Kidney (tissue), 14 donors: ENCODE results near the gene UBXN10. TPM values are rescaled to one million over a fixed set of nuclear protein-coding genes. Genes with fewer than 3 reads are reported as not detected.

Experiments used
- DNase-seq, 5 donors: peaks; one replicate each; pipeline ENCODE4 v3.0.0-alpha.2; 2013 to 2020
- FAIRE-seq: peaks from 2 replicates; lab custom pipeline; 2012; peaks lifted over from hg19 to GRCh38; lab: Jason Lieb, UNC
- H3K27ac ChIP-seq, 2 donors: one replicate each; pipeline ENCODE4 v1.7.0; 2013; ENCODE audit warnings: low read depth in 2 of 2, low read length in 2 of 2, inconsistent platforms in 1 of 2
- H3K27me3 ChIP-seq: one replicate; pipeline ENCODE4 v1.7.1; 2013; ENCODE audit warnings: low read length, inconsistent platforms; ENCODE audit not compliant: control insufficient read depth, insufficient read depth
- H3K36me3 ChIP-seq, 3 donors: one replicate each; pipeline versions ENCODE4 v1.7.0 to v1.7.1; 2013; ENCODE audit warnings: low read length in 3 of 3, control low read depth in 1 of 3, inconsistent platforms in 1 of 3; ENCODE audit not compliant: insufficient read depth in 3 of 3, control insufficient read depth in 2 of 3
- H3K4me1 ChIP-seq, 3 donors: one replicate each; pipeline versions ENCODE4 v1.7.0 to v1.7.1; 2013; ENCODE audit warnings: low read length in 3 of 3, inconsistent platforms in 1 of 3, low read depth in 1 of 3; ENCODE audit not compliant: control insufficient read depth in 2 of 3, insufficient read depth in 2 of 3
- H3K4me3 ChIP-seq, 3 donors: one replicate each; pipeline versions ENCODE4 v1.7.0 to v1.8.1; 2013; ENCODE audit warnings: low read length in 3 of 3, control low read depth in 1 of 3, inconsistent platforms in 1 of 3
- H3K9ac ChIP-seq, 3 donors: one replicate each; pipeline versions ENCODE4 v1.7.0 to v1.7.1; 2013; ENCODE audit warnings: low read length in 3 of 3, control low read depth in 1 of 3, inconsistent platforms in 1 of 3
- H3K9me3 ChIP-seq, 3 donors: one replicate each; pipeline versions ENCODE4 v1.7.0 to v1.7.1; 2013; ENCODE audit warnings: low read length in 3 of 3, control low read depth in 1 of 3, inconsistent platforms in 1 of 3; ENCODE audit not compliant: control insufficient read depth in 2 of 3, insufficient read depth in 1 of 3
- CTCF ChIP-seq: IDR thresholded peaks from 3 replicates; pipeline ENCODE4 v1.5.1; 2012; ENCODE audit warnings: mild to moderate bottlenecking, moderate library complexity, borderline replicate concordance; ENCODE audit not compliant: insufficient read depth; ENCODE audit errors: extremely low read depth
- intact Hi-C: fragments of 100-400 bp; cut with DNase I; formaldehyde crosslinking; loops from one replicate; pipeline ENCODE4 v1.11.1; 2022
- polyA plus RNA-seq: library from polyadenylated mRNA; stranded (reverse); fragments of 350-450 nt; fragmentation: Illumina TruSeq; extraction: RNeasy Lipid Tissue Mini Kit (QIAGEN cat#74804); gene quantifications from one replicate; pipeline ENCODE4 v1.2.3, GENCODE V29; 2014; ENCODE audit warnings: low read depth, low replicate concordance; ENCODE audit not compliant: insufficient read depth
- total RNA-seq: library from RNA; stranded (reverse); fragmentation: NEBNext Ultra II Directional; extraction: Animal tissue kit (Norgen Biotek cat#: 25700); gene quantifications from one replicate; pipeline ENCODE4 v1.2.1, GENCODE V29; 2021
- donor health status: control.
- donor health status: control.
- donor health status: control.
- donor health status: control.
- donor health status: control.
- donor health status: DM: yes; HTN: yes; CAD: no.
- donor health status: Normal renal cell carcinoma (clear cell type).

Gene UBXN10
- total and polyA plus RNA-seq, 2 donors from 2014 or later: 2.3 to 12.6 TPM

GRCh38 chr1:20188455-20188817 lies 2.5 kb downstream of the UBXN10 start:
- DNase-seq (no peak), FAIRE-seq (no peak)
- no peak for TF ChIP-seq CTCF
- no peaks in the 10 kb centered on the region for H3K27me3 ChIP-seq
- H3K4me3 ChIP-seq: no peak overlapping the region
- peak overlapping the region in 1 of 3 donors; percentile 19 for H3K9ac ChIP-seq
- H3K36me3 ChIP-seq: no peaks in the 10 kb centered on the region
- no peak overlapping the region for H3K27ac ChIP-seq
- intact Hi-C loops: no loop called here
- no peaks in the 10 kb centered on the region for H3K9me3 ChIP-seq
- peaks cover 0 to 11% (median 8%) of the 10 kb centered on the region in 3 donors for H3K4me1 ChIP-seq

GRCh38 chr1:20189664-20190063 lies 3.8 kb downstream of the UBXN10 start:
- Histone ChIP-seq H3K36me3 (no peaks in the 10 kb centered on the region), H3K27ac (no peak overlapping the region), H3K4me1 (peaks cover 0 to 11% (median 8%) of the 10 kb centered on the region in 3 donors), H3K9ac (no peak overlapping the region), H3K27me3 (no peaks in the 10 kb centered on the region), H3K4me3 (no peak overlapping the region), H3K9me3 (no peaks in the 10 kb centered on the region)
- FAIRE-seq (no peak), DNase-seq (no peak)
- TF ChIP-seq CTCF: no peak
- intact Hi-C loops: no loop called here

- intact Hi-C loops: no loop called here
- DNase-seq: no peak
- no peak overlapping the region for H3K4me3 ChIP-seq
Measured at GRCh38 chr1:20190256-20191160, 4.6 kb downstream of the UBXN10 start.

More at GRCh38 chr1:20190256-20191160, 4.6 kb downstream of the UBXN10 start:
- Histone ChIP-seq H3K9me3 (no peaks in the 10 kb centered on the region), H3K27me3 (no peaks in the 10 kb centered on the region), H3K9ac (no peak overlapping the region), H3K27ac (no peak overlapping the region), H3K4me1 (peaks cover 0 to 11% (median 5%) of the 10 kb centered on the region in 3 donors), H3K36me3 (no peaks in the 10 kb centered on the region)
- no peak for FAIRE-seq
- no peak for TF ChIP-seq CTCF
